ENCODE measurements around the gene ICA1.

DNA sequence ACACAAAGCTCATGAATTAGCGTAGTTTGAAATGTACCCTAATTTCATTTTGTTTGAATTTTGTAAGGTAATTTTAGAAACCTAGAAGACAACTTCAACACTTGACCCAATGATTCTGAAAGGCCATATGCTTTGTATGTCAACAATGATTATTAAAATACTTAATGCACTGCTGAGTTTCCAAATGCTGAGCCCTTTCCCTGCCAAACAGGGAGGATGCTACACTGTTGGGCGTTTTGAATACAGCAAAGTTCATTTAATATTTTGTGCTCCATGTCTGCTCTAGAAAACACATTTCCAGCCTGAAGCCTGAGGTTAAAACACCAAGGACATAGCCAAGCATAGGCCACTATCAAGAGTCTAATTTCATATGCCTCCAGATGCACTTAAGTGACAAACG lies 99.8 kb downstream of the ICA1 start:
- TF ChIP-seq, protein P1, sequence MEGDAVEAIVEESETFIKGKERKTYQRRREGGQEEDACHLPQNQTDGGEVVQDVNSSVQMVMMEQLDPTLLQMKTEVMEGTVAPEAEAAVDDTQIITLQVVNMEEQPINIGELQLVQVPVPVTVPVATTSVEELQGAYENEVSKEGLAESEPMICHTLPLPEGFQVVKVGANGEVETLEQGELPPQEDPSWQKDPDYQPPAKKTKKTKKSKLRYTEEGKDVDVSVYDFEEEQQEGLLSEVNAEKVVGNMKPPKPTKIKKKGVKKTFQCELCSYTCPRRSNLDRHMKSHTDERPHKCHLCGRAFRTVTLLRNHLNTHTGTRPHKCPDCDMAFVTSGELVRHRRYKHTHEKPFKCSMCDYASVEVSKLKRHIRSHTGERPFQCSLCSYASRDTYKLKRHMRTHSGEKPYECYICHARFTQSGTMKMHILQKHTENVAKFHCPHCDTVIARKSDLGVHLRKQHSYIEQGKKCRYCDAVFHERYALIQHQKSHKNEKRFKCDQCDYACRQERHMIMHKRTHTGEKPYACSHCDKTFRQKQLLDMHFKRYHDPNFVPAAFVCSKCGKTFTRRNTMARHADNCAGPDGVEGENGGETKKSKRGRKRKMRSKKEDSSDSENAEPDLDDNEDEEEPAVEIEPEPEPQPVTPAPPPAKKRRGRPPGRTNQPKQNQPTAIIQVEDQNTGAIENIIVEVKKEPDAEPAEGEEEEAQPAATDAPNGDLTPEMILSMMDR (IDR thresholded peaks at IDR 0.05; ENCODE audit: low read depth, low read length, poor library complexity, severe bottlenecking) = no peak
- TF ChIP-seq EZH2phosphoT487 (IDR thresholded peaks at IDR 0.05; ENCODE audit: borderline replicate concordance, low read length) = no peak

Data from DOHH2 (cell line).